GM04503 (cell line): Measurements from ENCODE around the gene LIPA.
A peak's percentile ranks its signal among the peaks of the same experiment; 100 is the strongest.

Source experiments
- DNase-seq: peaks from one replicate; pipeline ENCODE4 v3.0.0-alpha.2; 2012; ENCODE audit warnings: low read depth

The LIPA gene

GRCh38 chr10:89240519-89240918 lies 11.1 kb downstream of the LIPA start:
- no peak for DNase-seq

- DNase-seq = no peak
Observed at GRCh38 chr10:89238956-89239644, 12.5 kb downstream of the LIPA start.

GRCh38 chr10:89237849-89238248 lies 13.7 kb downstream of the LIPA start:
- no peak for DNase-seq

GRCh38 chr10:89236226-89236797 lies 15.3 kb downstream of the LIPA start:
- DNase-seq = peak; percentile 79

- no peak for DNase-seq
Observed at GRCh38 chr10:89235073-89235798, 16.3 kb downstream of the LIPA start.

GRCh38 chr10:89233033-89233432 lies 18.5 kb downstream of the LIPA start:
- no peak for DNase-seq

- no peak for DNase-seq
Observed at GRCh38 chr10:89228962-89229361, 22.6 kb downstream of the LIPA start.

GRCh38 chr10:89228146-89228545 lies 23.4 kb downstream of the LIPA start:
- DNase-seq = no peak

- DNase-seq = no peak
Observed at GRCh38 chr10:89226891-89227290, 24.7 kb downstream of the LIPA start.

GRCh38 chr10:89224739-89225443 lies 26.7 kb downstream of the LIPA start:
- DNase-seq = no peak

- DNase-seq = no peak
Observed at GRCh38 chr10:89221919-89222318, 29.7 kb downstream of the LIPA start.

GRCh38 chr10:89219513-89220218 lies 31.9 kb downstream of the LIPA start:
- no peak for DNase-seq

GRCh38 chr10:89217057-89217990 lies 34.3 kb downstream of the LIPA start:
- no peak for DNase-seq

GRCh38 chr10:89216056-89216455 lies 35.5 kb downstream of the LIPA start:
- no peak for DNase-seq

GRCh38 chr10:89215511-89215910 lies 36.1 kb downstream of the LIPA start:
- no peak for DNase-seq

- DNase-seq = no peak
Observed at GRCh38 chr10:89214566-89215165, 36.9 kb downstream of the LIPA start.

- no peak for DNase-seq
Observed at GRCh38 chr10:89213191-89213808, 38.3 kb downstream of the LIPA start.

- no peak for DNase-seq
Observed at GRCh38 chr10:89210794-89211425, 40.7 kb downstream of the LIPA start.

GRCh38 chr10:89209718-89210117 lies 41.9 kb downstream of the LIPA start:
- DNase-seq = no peak
